Frontal cortex (tissue), 4 donors: Measurements from ENCODE around the gene LYRM4. TPM values are rescaled to one million over a fixed set of nuclear protein-coding genes. Genes with fewer than 3 reads are reported as not detected.

Experiments
- DNase-seq, 2 donors: peaks; one replicate each; pipeline ENCODE4 v3.0.0; 2012; ENCODE audit warnings: low spot score in 2 of 2
- FAIRE-seq: peaks from 2 replicates; lab custom pipeline; 2012; peaks lifted over from hg19 to GRCh38; lab: Jason Lieb, UNC
- total RNA-seq: library from RNA; depleted of rRNA; stranded (reverse); fragments of >200 nt; gene quantifications from one replicate; pipeline ENCODE4 v1.2.3, GENCODE V29; 2014
- donor health status: control.
- donor health status: control.
- donor health status: control.

Gene LYRM4
- total RNA-seq, 1 donor from 2014 or later, result 14.7 TPM

- DNase-seq (no peak), FAIRE-seq (no peak)
Measured at GRCh38 chr6:5089481-5090438, 171.0 kb downstream of the LYRM4 start.

- DNase-seq, result no peak
- FAIRE-seq, result no peak
Measured at GRCh38 chr6:5088780-5089179, 172.0 kb downstream of the LYRM4 start.

- FAIRE-seq (no peak), DNase-seq (peak in 1 of 2 donors; percentile 33)
Measured at GRCh38 chr6:5087389-5087788, 173.4 kb downstream of the LYRM4 start.

GRCh38 chr6:5086294-5086890 is 174.4 kb downstream of the LYRM4 start:
- FAIRE-seq (no peak), DNase-seq (no peak)

GRCh38 chr6:5085648-5086293 is 175.0 kb downstream of the LYRM4 start:
- DNase-seq, result peak; percentile 32 to 38
- FAIRE-seq, result no peak

GRCh38 chr6:5084781-5085647 is 175.7 kb downstream of the LYRM4 start, which contains the start of gene PPP1R3G:
Gene PPP1R3G, plus strand, starts transcription at chr6:5085341. Its CDS starts 145 bp downstream, at chr6:5085486.
- DNase-seq, result peak; percentile 44 to 49
- no peak for FAIRE-seq

- DNase-seq, result peak; percentile 54 to 62
- FAIRE-seq, result no peak
Measured at GRCh38 chr6:5084360-5084780, 176.4 kb downstream of the LYRM4 start.

- DNase-seq, result no peak
- no peak for FAIRE-seq
Measured at GRCh38 chr6:5083813-5084359, 176.9 kb downstream of the LYRM4 start.

- DNase-seq (no peak), FAIRE-seq (no peak)
Measured at GRCh38 chr6:5083307-5083583, 177.5 kb downstream of the LYRM4 start.

- no peak for FAIRE-seq
- DNase-seq, result no peak
Measured at GRCh38 chr6:5082487-5083306, 178.1 kb downstream of the LYRM4 start.

GRCh38 chr6:5081955-5082354 is 178.8 kb downstream of the LYRM4 start:
- no peak for DNase-seq
- FAIRE-seq, result no peak

GRCh38 chr6:5081182-5081581 is 179.6 kb downstream of the LYRM4 start:
- no peak for FAIRE-seq
- no peak for DNase-seq

GRCh38 chr6:5080574-5080973 is 180.2 kb downstream of the LYRM4 start:
- no peak for FAIRE-seq
- DNase-seq, result no peak

- DNase-seq (no peak), FAIRE-seq (no peak)
Measured at GRCh38 chr6:5079692-5080091, 181.1 kb downstream of the LYRM4 start.

- FAIRE-seq (no peak), DNase-seq (no peak)
Measured at GRCh38 chr6:5078121-5078669, 182.6 kb downstream of the LYRM4 start.

- no peak for DNase-seq
- no peak for FAIRE-seq
Measured at GRCh38 chr6:5076931-5077330, 183.8 kb downstream of the LYRM4 start.

- DNase-seq (no peak), FAIRE-seq (no peak)
Measured at GRCh38 chr6:5073992-5074391, 186.8 kb downstream of the LYRM4 start.

- DNase-seq, result no peak
- FAIRE-seq, result no peak
Measured at GRCh38 chr6:5072440-5072839, 188.3 kb downstream of the LYRM4 start.
